CD14-positive monocyte (primary cell): ENCODE data around the gene IL34. TPM values are rescaled to one million over a fixed set of nuclear protein-coding genes. Genes with fewer than 3 reads are reported as not detected.

Experiments
- DNase-seq, 3 donors: peaks; one replicate each; pipeline ENCODE4 v3.0.0-alpha.2; 2011 to 2022
- H2AFZ ChIP-seq: 2 replicates; pipeline ENCODE4 v1.6.0; 2012; ENCODE audit warnings: mild to moderate bottlenecking, low read depth, low read length, inconsistent platforms; ENCODE audit not compliant: insufficient read depth, poor library complexity, severe bottlenecking
- H3K27ac ChIP-seq, 2 donors: 1 replicate in 1 of 2; 2 replicates in 1 of 2; pipeline ENCODE4 v1.5.1; 2012 to 2013; ENCODE audit warnings: low read length in 2 of 2, control low read depth in 1 of 2, inconsistent platforms in 1 of 2, low read depth in 1 of 2, mild to moderate bottlenecking in 1 of 2
- H3K27me3 ChIP-seq, 2 donors: one replicate each; pipeline versions ENCODE4 v1.6.0 to v1.6.1; 2011 to 2013; ENCODE audit warnings: low read length in 2 of 2; ENCODE audit not compliant: control insufficient read depth in 2 of 2, insufficient read depth in 2 of 2
- H3K36me3 ChIP-seq, 2 donors: replicated peaks in 1 of 2; 1 replicate in 1 of 2; 2 replicates in 1 of 2; pipeline versions ENCODE4 v1.5.1 to v1.6.1; 2012 to 2013; ENCODE audit warnings: low read length in 2 of 2, control low read depth in 1 of 2, inconsistent platforms in 1 of 2, mild to moderate bottlenecking in 1 of 2; ENCODE audit not compliant: insufficient read depth in 2 of 2, control insufficient read depth in 1 of 2
- H3K4me1 ChIP-seq, 2 donors: 1 replicate in 1 of 2; 2 replicates in 1 of 2; pipeline versions ENCODE4 v1.5.1 to v1.6.1; 2012 to 2013; ENCODE audit warnings: low read length in 2 of 2, control low read depth in 1 of 2, inconsistent platforms in 1 of 2, mild to moderate bottlenecking in 1 of 2, moderate library complexity in 1 of 2; ENCODE audit not compliant: insufficient read depth in 2 of 2, control insufficient read depth in 1 of 2
- H3K4me2 ChIP-seq: replicated peaks from 2 replicates; pipeline ENCODE3; 2012; ENCODE audit warnings: low read length, moderate library complexity, mild to moderate bottlenecking; ENCODE audit not compliant: poor library complexity, severe bottlenecking; ENCODE audit errors: extremely low read depth
- H3K4me3 ChIP-seq, 3 experiments: fragments of 200-600 bp in 1 of 3; sonication (generic) in 1 of 3; replicated peaks in 1 of 3; 1 replicate in 2 of 3; 2 replicates in 1 of 3; pipeline ENCODE4 v1.5.1; 2011 to 2013; ENCODE audit warnings: low read length in 3 of 3, mild to moderate bottlenecking in 3 of 3, control low read depth in 2 of 3, low read depth in 2 of 3, inconsistent platforms in 1 of 3, moderate library complexity in 1 of 3
- H3K79me2 ChIP-seq: 2 replicates; pipeline ENCODE4 v1.6.0; 2012; ENCODE audit warnings: mild to moderate bottlenecking, control low read depth, inconsistent platforms, low read length, moderate library complexity; ENCODE audit not compliant: insufficient read depth
- H3K9ac ChIP-seq: 2 replicates; pipeline ENCODE4 v1.6.0; 2017; ENCODE audit warnings: low read length, mild to moderate bottlenecking; ENCODE audit not compliant: insufficient read depth, poor library complexity, severe bottlenecking
- H3K9me3 ChIP-seq, 2 donors: replicated peaks in 1 of 2; 1 replicate in 1 of 2; 2 replicates in 1 of 2; pipeline versions ENCODE4 v1.5.1 to v1.6.1; 2012 to 2013; ENCODE audit warnings: low read length in 2 of 2, control low read depth in 1 of 2; ENCODE audit not compliant: control insufficient read depth in 1 of 2, insufficient read depth in 1 of 2
- H4K20me1 ChIP-seq: 2 replicates; pipeline ENCODE4 v1.6.0; 2012; ENCODE audit warnings: mild to moderate bottlenecking, low read length, control low read depth, moderate library complexity; ENCODE audit not compliant: insufficient read depth
- H3K27ac Mint-ChIP-seq, 7 donors: one replicate each; pipeline ENCODE4 v1.8.0; 2020; ENCODE audit warnings: mild to moderate bottlenecking in 7 of 7, mixed read lengths in 7 of 7, moderate library complexity in 6 of 7, inconsistent platforms in 2 of 7
- H3K27me3 Mint-ChIP-seq, 3 donors: one replicate each; pipeline ENCODE4 v1.8.0; 2021 to 2022; ENCODE audit warnings: low read depth in 3 of 3, mild to moderate bottlenecking in 3 of 3, mixed read lengths in 3 of 3, moderate library complexity in 3 of 3, inconsistent platforms in 1 of 3
- H3K36me3 Mint-ChIP-seq, 2 donors: one replicate each; pipeline ENCODE4 v1.8.0; 2020; ENCODE audit warnings: mixed read lengths in 2 of 2, inconsistent platforms in 1 of 2, mild to moderate bottlenecking in 1 of 2
- H3K4me1 Mint-ChIP-seq: one replicate; pipeline ENCODE4 v1.8.0; 2020; ENCODE audit warnings: mild to moderate bottlenecking, mixed read lengths
- H3K4me3 Mint-ChIP-seq, 2 donors: one replicate each; pipeline ENCODE4 v1.8.0; 2020; ENCODE audit warnings: mild to moderate bottlenecking in 2 of 2, mixed read lengths in 2 of 2, moderate library complexity in 1 of 2
- H3K9me3 Mint-ChIP-seq, 7 donors: one replicate each; pipeline ENCODE4 v1.8.0; 2020 to 2022; ENCODE audit warnings: mixed read lengths in 7 of 7, mild to moderate bottlenecking in 6 of 7, moderate library complexity in 6 of 7, inconsistent platforms in 2 of 7
- CTCF ChIP-seq: fragments of 200-600 bp; IDR thresholded peaks from one replicate; pipeline ENCODE4 v1.8.0; 2022; ENCODE audit warnings: antibody characterized with exemption, mild to moderate bottlenecking
- WGBS: methylation state at CpG from one replicate; pipeline ENCODE4 v1.1.5; 2013; ENCODE audit warnings: missing lambda C conversion rate; ENCODE audit not compliant: insufficient coverage; 5-methylcytosine and 5-hydroxymethylcytosine counted together
- intact Hi-C, 2 donors: fragments of 100-400 bp; cut with micrococcal nuclease; formaldehyde crosslinking; loops; one replicate each; pipeline versions ENCODE4 v1.15.0 to v1.15.1; 2023
- polyA plus RNA-seq, 3 donors: library from polyadenylated mRNA; depleted of rRNA in 1 of 3; unstranded in 2 of 3; stranded (reverse) in 1 of 3; fragments of 300-500 nt in 2 of 3; fragments of >200 nt in 1 of 3; fragmentation: Illumina TruSeq in 2 of 3; gene quantifications; 1 replicate in 2 of 3; 2 replicates in 1 of 3; pipeline ENCODE4 v1.2.3, GENCODE V29; 2012 to 2021

Gene IL34
- polyA plus RNA-seq, 3 donors, result not detected

- TF ChIP-seq CTCF, result no peak
- Histone ChIP-seq H3K27ac (no peak overlapping the region), H3K9ac (no peak overlapping the region), H3K9me3 (no peaks in the 10 kb centered on the region), H3K4me3 (no peak overlapping the region), H3K4me1 (peaks cover 2 to 4% of the 10 kb centered on the region in 2 donors), H3K4me2 (no peak overlapping the region), H4K20me1 (no peaks in the 10 kb centered on the region), H3K79me2 (no peaks in the 10 kb centered on the region), H3K27me3 (no peaks in the 10 kb centered on the region), H2AFZ (no peak overlapping the region), H3K36me3 (no peaks in the 10 kb centered on the region)
- H3K4me1 Mint-ChIP-seq, result peaks cover 4% of the 10 kb centered on the region
- H3K9me3 Mint-ChIP-seq, result no peaks in the 10 kb centered on the region
- WGBS, result 83% methylated on average over 4 of the region's 5 CpGs
- no peaks in the 10 kb centered on the region for H3K36me3 Mint-ChIP-seq
- no peak overlapping the region for H3K4me3 Mint-ChIP-seq
- no peak for DNase-seq
- intact Hi-C loops, result loop anchor here in 1 of 2 donors (10.0 kb wide), 2 partner anchors 154 to 494 kb away; no protein-coding TSS in a partner anchor
- peaks cover 0 to 2% (median 2%) of the 10 kb centered on the region in 3 donors for H3K27me3 Mint-ChIP-seq
- no peak overlapping the region for H3K27ac Mint-ChIP-seq
Observed at GRCh38 chr16:70658921-70659320, 12.6 kb downstream of the IL34 start.

- TF ChIP-seq CTCF, result no peak
- Histone ChIP-seq H2AFZ (no peak overlapping the region), H3K9ac (no peak overlapping the region), H3K27me3 (no peaks in the 10 kb centered on the region), H3K4me1 (no peaks in the 10 kb centered on the region), H3K4me3 (no peak overlapping the region), H3K27ac (no peak overlapping the region), H3K36me3 (no peaks in the 10 kb centered on the region), H4K20me1 (no peaks in the 10 kb centered on the region), H3K9me3 (no peaks in the 10 kb centered on the region), H3K4me2 (no peak overlapping the region), H3K79me2 (no peaks in the 10 kb centered on the region)
- Mint-ChIP-seq H3K36me3 (peaks cover 0 to 3% of the 10 kb centered on the region in 2 donors), H3K27ac (no peak overlapping the region), H3K4me1 (no peaks in the 10 kb centered on the region), H3K4me3 (no peak overlapping the region), H3K9me3 (no peaks in the 10 kb centered on the region), H3K27me3 (peaks cover 0 to 3% (median 3%) of the 10 kb centered on the region in 3 donors)
- DNase-seq, result no peak
- intact Hi-C loops, result loop anchor here in 1 of 2 donors (10.0 kb wide), 2 partner anchors 155 to 495 kb away; no protein-coding TSS in a partner anchor
- 92% methylated on average over 11 of the region's 12 CpGs for WGBS
Observed at GRCh38 chr16:70659546-70659945, 13.2 kb downstream of the IL34 start.
